ENCODE measurements around the gene GAB2. TPM values are rescaled to one million over a fixed set of nuclear protein-coding genes. Genes with fewer than 3 reads are reported as not detected.

GAB2 gene
- total and polyA plus RNA-seq, 2 donors (not counting 1 experiment from before 2014, with no cell fraction given), result 5.8 to 85.9 TPM

- H3K27ac Mint-ChIP-seq, result peak overlapping the region; percentile 60
- CTCF ChIA-PET, result interaction anchor here (0.8 to 1.7 kb wide), 3 partner anchors 38 to 383 kb away, joined by 3 to 5 read pairs (median 3); no protein-coding TSS in a partner anchor
- Histone ChIP-seq H3K27ac (ENCODE audit: low read length in 2 of 2) (no peak overlapping the region), H4K20me1 (ENCODE audit: control insufficient read depth, insufficient read depth, low read length, poor library complexity, severe bottlenecking) (no peaks in the 10 kb centered on the region), H3K27me3 (replicated peaks in 1 of 4; ENCODE audit: control extremely low read depth in 1 of 4, control insufficient read depth in 3 of 4, insufficient read depth in 4 of 4, low read length in 3 of 4) (no peaks in the 10 kb centered on the region), H2AFZ (ENCODE audit: insufficient read depth, low read depth, low read length, poor library complexity, severe bottlenecking) (peak overlapping the region; percentile 89), H3K4me1 (ENCODE audit: control insufficient read depth in 2 of 2, insufficient read depth in 2 of 2, low read length in 2 of 2) (peaks cover 24 to 28% of the 10 kb centered on the region in 2 donors), H3K36me3 (replicated peaks in 1 of 2; ENCODE audit: control extremely low read depth in 1 of 2, control insufficient read depth in 1 of 2, extremely low read depth in 1 of 2, insufficient read depth in 2 of 2, low read length in 1 of 2) (no peaks in the 10 kb centered on the region), H3K9ac (ENCODE audit: low read length) (no peak overlapping the region), H3K4me3 (ENCODE audit: control extremely low read depth in 1 of 5, extremely low read depth in 1 of 5, insufficient read depth in 1 of 5, low read depth in 2 of 5, low read length in 4 of 5) (no peak overlapping the region), H3K79me2 (ENCODE audit: control insufficient read depth, insufficient read depth, low read length) (peaks cover 7% of the 10 kb centered on the region), H3K9me3 (ENCODE audit: control extremely low read depth in 1 of 3, control insufficient read depth in 2 of 3, insufficient read depth in 1 of 3, low read length in 2 of 3) (no peaks in the 10 kb centered on the region), H3K4me2 (replicated peaks; ENCODE audit: low read depth, low read length, poor library complexity, severe bottlenecking) (peak overlapping the region; percentile 89)
- ATAC-seq (ENCODE audit: low read depth), result no peak
- WGBS (ENCODE audit: insufficient coverage), result 48% methylated on average over 3 of the region's 3 CpGs
- POLR2A ChIA-PET, result no interaction called here
- intact Hi-C loops (cut with micrococcal nuclease), result loop anchor here (2.0 to 5.0 kb wide), 2 partner anchors 37 to 227 kb away; partner anchors contain the start of gene GAB2
- DNase-seq, result no peak
- no peaks in the 10 kb centered on the region for H3K27me3 Mint-ChIP-seq
- H3K4me1 Mint-ChIP-seq, result peaks cover 47% of the 10 kb centered on the region
- no peaks in the 10 kb centered on the region for H3K9me3 Mint-ChIP-seq (ENCODE audit: insufficient read depth)
- no peak for TF ChIP-seq CTCF (IDR thresholded peaks at IDR 0.05)
- TF ChIP-seq EZH2 (IDR thresholded peaks at IDR 0.05; ENCODE audit: borderline replicate concordance, insufficient read depth, low read depth, low read length, poor library complexity, severe bottlenecking), result no peak
- peak overlapping the region; percentile 100 for H3K4me3 Mint-ChIP-seq
Measured at GRCh38 chr11:78189851-78190250, 227.8 kb downstream of the GAB2 start.

DNA sequence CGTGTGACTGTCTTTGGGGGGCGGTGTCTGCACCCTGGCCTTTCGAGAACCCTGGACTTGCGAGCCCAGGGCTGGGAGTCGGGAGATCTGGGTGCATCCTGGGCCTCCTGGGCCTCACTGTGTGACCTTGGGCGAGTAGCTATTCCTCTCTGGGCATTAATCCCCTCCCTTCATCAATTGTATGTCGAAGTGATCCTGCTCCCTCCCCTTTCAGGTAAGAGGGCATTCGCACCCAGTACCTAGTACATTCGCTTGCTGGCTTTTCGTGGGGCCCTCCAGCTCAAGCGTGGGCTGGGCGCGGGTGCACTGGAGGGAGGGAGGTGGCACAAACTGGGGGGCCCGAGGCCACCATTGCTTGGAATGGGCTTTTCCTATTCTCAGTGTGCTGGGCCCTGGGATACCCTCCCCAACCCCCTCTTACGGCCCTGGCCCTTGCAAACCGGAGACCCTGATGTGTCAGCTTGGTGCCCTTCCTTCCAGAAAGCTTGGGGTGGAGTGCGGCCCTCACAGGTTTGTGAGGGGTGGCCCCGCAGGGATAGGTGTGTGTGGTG, 228.4 kb downstream of the GAB2 start:
- Histone ChIP-seq H3K9ac (ENCODE audit: low read length) (peak overlapping the region; percentile 99), H3K4me2 (replicated peaks; ENCODE audit: low read depth, low read length, poor library complexity, severe bottlenecking) (peak overlapping the region; percentile 89), H3K9me3 (ENCODE audit: control extremely low read depth in 1 of 3, control insufficient read depth in 2 of 3, insufficient read depth in 1 of 3, low read length in 2 of 3) (no peaks in the 10 kb centered on the region), H3K36me3 (replicated peaks in 1 of 2; ENCODE audit: control extremely low read depth in 1 of 2, control insufficient read depth in 1 of 2, extremely low read depth in 1 of 2, insufficient read depth in 2 of 2, low read length in 1 of 2) (no peaks in the 10 kb centered on the region), H3K79me2 (ENCODE audit: control insufficient read depth, insufficient read depth, low read length) (peaks cover 7% of the 10 kb centered on the region), H3K27ac (ENCODE audit: low read length in 2 of 2) (no peak overlapping the region), H3K4me1 (ENCODE audit: control insufficient read depth in 2 of 2, insufficient read depth in 2 of 2, low read length in 2 of 2) (peaks cover 24 to 28% of the 10 kb centered on the region in 2 donors), H4K20me1 (ENCODE audit: control insufficient read depth, insufficient read depth, low read length, poor library complexity, severe bottlenecking) (no peaks in the 10 kb centered on the region), H3K27me3 (replicated peaks in 1 of 4; ENCODE audit: control extremely low read depth in 1 of 4, control insufficient read depth in 3 of 4, insufficient read depth in 4 of 4, low read length in 3 of 4) (no peaks in the 10 kb centered on the region), H2AFZ (ENCODE audit: insufficient read depth, low read depth, low read length, poor library complexity, severe bottlenecking) (peak overlapping the region; percentile 89), H3K4me3 (ENCODE audit: control extremely low read depth in 1 of 5, extremely low read depth in 1 of 5, insufficient read depth in 1 of 5, low read depth in 2 of 5, low read length in 4 of 5) (peak overlapping the region; percentile 27 to 96 (median 90))
- 36% methylated on average over 7 of the region's 18 CpGs for WGBS (ENCODE audit: insufficient coverage)
- Mint-ChIP-seq H3K4me3 (peak overlapping the region; percentile 100), H3K9me3 (ENCODE audit: insufficient read depth) (no peaks in the 10 kb centered on the region), H3K4me1 (peaks cover 45% of the 10 kb centered on the region), H3K27me3 (no peaks in the 10 kb centered on the region), H3K27ac (peak overlapping the region; percentile 72)
- intact Hi-C loops (cut with micrococcal nuclease), result loop anchor here (2.0 to 5.0 kb wide), 2 partner anchors 38 to 228 kb away; partner anchors contain the start of gene GAB2
- no peak for TF ChIP-seq EZH2 (IDR thresholded peaks at IDR 0.05; ENCODE audit: borderline replicate concordance, insufficient read depth, low read depth, low read length, poor library complexity, severe bottlenecking)
- TF ChIP-seq CTCF (IDR thresholded peaks at IDR 0.05), result no peak
- CTCF ChIA-PET, result interaction anchor here (0.8 to 1.7 kb wide), 6 partner anchors 39 to 384 kb away, joined by 3 to 9 read pairs (median 3); partner anchors contain the start of genes ALG8 and GAB2
- POLR2A ChIA-PET, result interaction anchor here (1.8 kb wide), 1 partner anchor 50 kb away, joined by 11 read pairs; the partner anchor contains the start of gene ALG8
- DNase-seq (peak; percentile 24), ATAC-seq (ENCODE audit: low read depth) (no peak)
